Nephron (organoid): ENCODE results near the gene SYT9.

ENCODE experiments used
- H3K27ac Mint-ChIP-seq, 3 experiments: 2 replicates each; pipeline ENCODE4 v1.8.0; 2020; ENCODE audit warnings: mixed read lengths in 3 of 3, mild to moderate bottlenecking in 2 of 3, moderate library complexity in 1 of 3
- H3K27me3 Mint-ChIP-seq: 2 replicates; pipeline ENCODE4 v1.8.0; 2021; ENCODE audit warnings: low read depth, mild to moderate bottlenecking, moderate library complexity, mixed read lengths
- H3K36me3 Mint-ChIP-seq: 2 replicates; pipeline ENCODE4 v1.8.0; 2020; ENCODE audit warnings: low read depth, mixed read lengths
- H3K4me1 Mint-ChIP-seq: 2 replicates; pipeline ENCODE4 v1.8.0; 2020; ENCODE audit warnings: mixed read lengths
- H3K4me3 Mint-ChIP-seq, 3 experiments: 2 replicates each; pipeline ENCODE4 v1.8.0; 2020; ENCODE audit warnings: mild to moderate bottlenecking in 3 of 3, mixed read lengths in 3 of 3, moderate library complexity in 2 of 3
- H3K9me3 Mint-ChIP-seq: 2 replicates; pipeline ENCODE4 v1.8.0; 2020; ENCODE audit warnings: mixed read lengths
- CTCF ChIP-seq, 3 experiments: fragments of 200-600 bp; sonication (generic); IDR thresholded peaks; one replicate each; pipeline ENCODE4 v1.5.0; 2021; ENCODE audit warnings: antibody characterized with exemption in 3 of 3; ENCODE audit not compliant: unreplicated experiment in 3 of 3

SYT9 gene

DNA sequence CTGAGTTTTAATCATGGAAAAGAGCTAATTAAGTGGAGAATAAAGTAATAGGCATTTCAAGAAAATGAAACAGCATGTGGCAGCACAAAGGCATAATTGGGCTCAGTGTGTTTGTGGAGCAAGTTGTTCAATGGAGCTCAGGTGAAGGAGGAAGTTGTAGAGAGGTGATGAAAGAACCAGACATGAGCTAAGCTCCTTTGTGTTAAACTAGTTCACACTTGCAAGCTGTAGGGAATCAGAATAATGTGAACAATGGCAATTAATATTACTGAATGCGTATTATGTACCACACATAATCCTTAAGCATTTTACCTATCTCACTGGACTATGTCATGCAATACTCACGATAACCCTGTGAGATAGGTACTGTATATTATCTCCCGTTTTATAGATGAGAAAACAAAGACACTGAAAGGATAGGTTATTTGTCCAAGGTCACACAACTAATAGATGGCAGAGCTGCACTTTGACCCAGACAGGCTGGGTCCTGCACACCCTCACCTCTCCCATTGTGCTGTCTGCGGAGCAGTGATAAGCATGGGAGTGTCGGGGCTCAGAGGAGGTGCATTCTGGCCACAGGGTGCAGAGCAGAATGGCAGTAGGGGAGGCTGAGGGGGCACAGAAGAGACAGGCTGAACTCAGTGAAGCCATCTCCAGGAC is 242.5 kb downstream of the SYT9 start:
- no peaks in the 10 kb centered on the region for H3K9me3 Mint-ChIP-seq

GRCh38 chr11:7495882-7496551 is 244.3 kb downstream of the SYT9 start:
- no peaks in the 10 kb centered on the region for H3K27me3 Mint-ChIP-seq
- H3K27ac Mint-ChIP-seq: no peak overlapping the region
- H3K4me1 Mint-ChIP-seq: peaks cover 10% of the 10 kb centered on the region
- H3K9me3 Mint-ChIP-seq: no peaks in the 10 kb centered on the region
- no peak for TF ChIP-seq CTCF (IDR thresholded peaks at IDR 0.05; ENCODE audit: unreplicated experiment in 3 of 3)
- H3K36me3 Mint-ChIP-seq: peaks cover 4% of the 10 kb centered on the region
- no peak overlapping the region for H3K4me3 Mint-ChIP-seq

More for the DNA sequence above, 242.5 kb downstream of the SYT9 start:
- no peak overlapping the region for H3K27ac Mint-ChIP-seq
- H3K4me3 Mint-ChIP-seq: no peak overlapping the region
- H3K36me3 Mint-ChIP-seq: peaks cover 8% of the 10 kb centered on the region
- no peak for TF ChIP-seq CTCF (IDR thresholded peaks at IDR 0.05; ENCODE audit: unreplicated experiment in 3 of 3)
- no peaks in the 10 kb centered on the region for H3K27me3 Mint-ChIP-seq
- H3K4me1 Mint-ChIP-seq: peaks cover 16% of the 10 kb centered on the region

- TF ChIP-seq CTCF (IDR thresholded peaks at IDR 0.05; ENCODE audit: unreplicated experiment in 3 of 3): no peak
- peaks cover 4% of the 10 kb centered on the region for H3K36me3 Mint-ChIP-seq
- no peaks in the 10 kb centered on the region for H3K27me3 Mint-ChIP-seq
- H3K4me1 Mint-ChIP-seq: peaks cover 10% of the 10 kb centered on the region
- H3K4me3 Mint-ChIP-seq: no peak overlapping the region
- H3K9me3 Mint-ChIP-seq: no peaks in the 10 kb centered on the region
- no peak overlapping the region for H3K27ac Mint-ChIP-seq
These were observed 246.5 kb downstream of the SYT9 start for GRCh38 chr11:7498193-7498592.

DNA sequence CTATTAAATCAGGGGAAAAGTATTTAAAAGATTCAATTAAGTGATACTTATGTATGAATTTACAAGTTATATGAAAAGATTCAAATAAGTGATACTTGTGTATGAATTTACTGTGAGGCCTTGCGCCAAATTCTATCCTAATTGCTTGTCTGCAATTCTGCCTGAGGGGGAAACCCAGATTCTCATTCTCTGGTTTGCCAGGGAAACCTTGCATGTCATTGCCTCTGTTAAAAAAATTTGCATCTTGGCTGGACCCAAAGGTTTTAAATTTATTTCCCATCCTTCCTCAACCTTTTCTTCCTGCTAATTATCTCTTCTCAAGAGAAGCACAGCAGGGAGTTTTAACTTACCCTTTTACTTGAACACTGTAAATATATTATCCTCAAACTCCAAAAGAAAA is 247.4 kb downstream of the SYT9 start:
- H3K4me3 Mint-ChIP-seq: no peak overlapping the region
- no peaks in the 10 kb centered on the region for H3K9me3 Mint-ChIP-seq
- peaks cover 4% of the 10 kb centered on the region for H3K36me3 Mint-ChIP-seq
- no peaks in the 10 kb centered on the region for H3K27me3 Mint-ChIP-seq
- TF ChIP-seq CTCF (IDR thresholded peaks at IDR 0.05; ENCODE audit: unreplicated experiment in 3 of 3): no peak
- peaks cover 10% of the 10 kb centered on the region for H3K4me1 Mint-ChIP-seq
- peak overlapping the region in 2 of 3 experiments; percentile 56 to 68 for H3K27ac Mint-ChIP-seq

- Mint-ChIP-seq H3K9me3 (no peaks in the 10 kb centered on the region), H3K27ac (no peak overlapping the region), H3K27me3 (no peaks in the 10 kb centered on the region), H3K4me3 (no peak overlapping the region), H3K36me3 (peaks cover 4% of the 10 kb centered on the region), H3K4me1 (peaks cover 10% of the 10 kb centered on the region)
- no peak for TF ChIP-seq CTCF (IDR thresholded peaks at IDR 0.05; ENCODE audit: unreplicated experiment in 3 of 3)
These were observed 248.5 kb downstream of the SYT9 start for GRCh38 chr11:7500251-7500650.

DNA sequence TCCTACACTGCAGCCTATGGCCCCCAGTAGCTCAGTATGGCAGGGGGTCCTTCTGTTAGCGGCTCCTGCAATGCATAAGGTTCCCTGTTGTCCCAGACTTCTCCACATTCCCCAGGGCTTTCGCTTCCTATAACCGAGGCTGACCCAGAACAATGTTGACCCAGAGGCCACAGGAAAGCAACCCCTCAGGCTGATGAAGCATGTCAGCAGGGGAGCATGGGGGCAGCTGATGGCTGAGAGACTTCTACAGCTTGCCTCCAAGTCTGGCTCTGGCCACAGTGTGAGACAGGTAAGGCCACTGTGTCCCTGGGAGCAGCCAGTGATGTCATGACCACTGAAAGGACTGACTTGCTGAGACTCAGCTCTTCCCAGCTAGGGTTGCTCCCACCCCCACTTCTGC is 249.5 kb downstream of the SYT9 start:
- no peaks in the 10 kb centered on the region for H3K9me3 Mint-ChIP-seq
- no peaks in the 10 kb centered on the region for H3K36me3 Mint-ChIP-seq
- H3K4me1 Mint-ChIP-seq: peaks cover 10% of the 10 kb centered on the region
- TF ChIP-seq CTCF (IDR thresholded peaks at IDR 0.05; ENCODE audit: unreplicated experiment in 3 of 3): no peak
- no peaks in the 10 kb centered on the region for H3K27me3 Mint-ChIP-seq
- H3K4me3 Mint-ChIP-seq: no peak overlapping the region
- H3K27ac Mint-ChIP-seq: no peak overlapping the region
